Sciatic nerve (tissue), 2 donors: ENCODE measurements around the gene FTSJ1. TPM values are rescaled to one million over a fixed set of nuclear protein-coding genes. Genes with fewer than 3 reads are reported as not detected.

Source experiments
- ATAC-seq: fragments of 200-7000 bp; cut with Tn5 transposase; one replicate; pipeline ENCODE4 v1.9.1; 2020; ENCODE audit warnings: mild to moderate bottlenecking, moderate library complexity
- DNase-seq: peaks from one replicate; pipeline ENCODE4 v3.0.0-alpha.2; 2020; ENCODE audit warnings: low spot score
- intact Hi-C: fragments of 100-400 bp; cut with DNase I; formaldehyde crosslinking; loops from one replicate; pipeline ENCODE4 v1.14.2; 2022
- total RNA-seq: library from RNA; stranded (reverse); fragmentation: NEBNext Ultra II Directional; extraction: Animal tissue kit (Norgen Biotek cat#: 25700); gene quantifications from one replicate; pipeline ENCODE4 v1.2.1, GENCODE V29; 2021
- donor health status: DM: no; HTN: no; CAD: no.
- donor health status: DM: no; HTN: no; CAD: no.

FTSJ1 gene
- total RNA-seq, 1 donor from 2014 or later, result 30.6 TPM

GRCh38 chrX:48489892-48490291 is 13.9 kb downstream of the FTSJ1 start:
- ATAC-seq (no peak), DNase-seq (no peak)
- intact Hi-C loops, result no loop called here

GRCh38 chrX:48490661-48491060 is 14.7 kb downstream of the FTSJ1 start:
- ATAC-seq, result no peak
- intact Hi-C loops, result no loop called here
- DNase-seq, result no peak

- intact Hi-C loops, result no loop called here
- no peak for ATAC-seq
- DNase-seq, result no peak
Observed at GRCh38 chrX:48491809-48492208, 15.8 kb downstream of the FTSJ1 start.

- ATAC-seq, result no peak
- intact Hi-C loops, result no loop called here
- no peak for DNase-seq
Observed at GRCh38 chrX:48492293-48492910, 16.4 kb downstream of the FTSJ1 start.

DNA sequence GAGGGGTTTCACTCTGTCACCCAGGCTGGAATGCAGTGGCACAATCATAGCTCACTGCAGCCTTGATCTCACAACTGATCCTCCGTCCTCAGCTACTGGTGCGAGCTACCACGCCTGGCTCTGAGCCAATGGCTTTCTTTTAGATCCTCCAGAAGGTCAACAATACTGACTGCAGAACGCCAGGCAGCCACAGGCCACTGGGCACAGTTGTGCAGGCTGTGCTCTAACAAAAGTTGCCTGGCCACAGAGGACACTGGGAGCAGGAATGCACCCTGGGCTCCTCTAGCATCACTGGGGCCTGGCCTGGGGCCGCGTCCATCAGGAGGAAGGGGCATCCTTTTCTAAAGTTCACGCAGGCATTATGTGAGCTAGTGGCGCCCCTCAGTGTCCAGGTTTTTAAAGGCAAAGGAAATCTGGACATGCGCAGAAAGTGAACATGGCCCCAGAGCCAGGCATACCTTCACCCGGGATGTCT is 17.9 kb downstream of the FTSJ1 start:
- DNase-seq (no peak), ATAC-seq (no peak)

DNA sequence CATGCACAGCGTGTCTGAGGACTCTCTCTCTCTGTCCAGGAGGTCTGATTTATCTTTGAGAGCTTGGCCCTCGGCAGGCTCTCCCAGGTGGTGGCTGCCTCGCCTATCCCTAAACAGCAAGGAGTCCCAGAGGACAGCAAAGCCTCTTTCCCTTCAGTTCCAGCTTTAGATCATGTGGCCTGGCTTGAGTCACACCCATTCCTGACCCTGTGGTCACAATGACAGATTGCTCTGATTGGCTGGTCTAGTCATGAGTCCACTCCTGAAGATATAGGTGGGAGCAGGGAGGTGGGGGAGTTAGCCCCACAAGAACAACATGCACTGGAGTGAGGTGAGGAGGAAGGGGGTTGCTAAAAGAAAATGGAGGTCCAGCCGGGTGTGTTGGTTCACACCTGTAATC is 20.7 kb downstream of the FTSJ1 start:
- intact Hi-C loops, result no loop called here
- DNase-seq (no peak), ATAC-seq (no peak)

More for the DNA sequence above, 17.9 kb downstream of the FTSJ1 start:
- intact Hi-C loops, result no loop called here

- ATAC-seq (no peak), DNase-seq (no peak)
- intact Hi-C loops, result no loop called here
Observed at GRCh38 chrX:48497871-48498270, 21.9 kb downstream of the FTSJ1 start.

DNA sequence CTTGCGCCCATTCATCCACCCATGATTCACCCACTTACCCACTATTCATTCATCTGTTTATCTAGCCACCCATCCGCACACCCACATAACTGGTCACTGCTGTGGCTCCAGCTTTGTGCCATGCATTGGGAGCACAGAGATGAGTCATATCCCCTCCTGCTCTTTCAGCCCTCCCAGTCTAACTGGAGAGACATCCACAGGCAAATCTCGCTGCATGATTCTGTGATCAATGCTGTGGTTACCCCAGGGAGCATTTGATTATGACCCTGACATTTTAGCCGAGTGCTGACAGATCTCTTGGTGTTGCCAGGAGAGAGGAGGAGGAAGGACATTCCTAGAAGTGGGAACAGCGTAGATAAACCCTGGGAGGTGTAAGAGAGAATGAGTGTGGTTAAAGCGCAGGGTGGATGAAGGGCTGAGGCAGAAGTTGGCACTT is 22.4 kb downstream of the FTSJ1 start:
- ATAC-seq, result no peak
- intact Hi-C loops, result no loop called here
- DNase-seq, result no peak

DNA sequence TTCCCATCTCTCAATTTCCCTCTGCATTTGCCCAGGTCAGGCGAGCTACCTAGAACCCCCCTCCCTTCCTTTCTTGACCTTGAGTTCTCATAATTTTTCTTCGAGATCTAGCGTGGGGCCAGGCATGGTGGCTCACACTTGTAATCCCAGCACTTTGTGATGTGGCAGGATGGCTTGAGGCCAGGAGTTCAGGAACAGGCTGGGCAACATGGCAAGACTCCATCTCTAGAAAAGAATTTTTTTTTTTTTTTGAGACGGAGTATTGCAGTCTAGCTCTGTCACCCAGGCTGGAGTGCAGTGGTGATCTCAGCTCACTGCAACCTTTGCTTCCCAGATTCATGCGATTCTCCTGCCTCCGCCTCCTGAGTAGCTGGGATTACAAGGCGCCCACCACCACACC is 28.3 kb downstream of the FTSJ1 start:
- ATAC-seq (no peak), DNase-seq (no peak)

GRCh38 chrX:48505481-48505880 is 29.5 kb downstream of the FTSJ1 start:
- DNase-seq (no peak), ATAC-seq (no peak)
- intact Hi-C loops, result loop anchor here (10.0 kb wide), 1 partner anchor 1091 kb away; no protein-coding TSS in a partner anchor

More for the DNA sequence above, 28.3 kb downstream of the FTSJ1 start:
- intact Hi-C loops, result loop anchor here (10.0 kb wide), 1 partner anchor 1089 kb away; no protein-coding TSS in a partner anchor

DNA sequence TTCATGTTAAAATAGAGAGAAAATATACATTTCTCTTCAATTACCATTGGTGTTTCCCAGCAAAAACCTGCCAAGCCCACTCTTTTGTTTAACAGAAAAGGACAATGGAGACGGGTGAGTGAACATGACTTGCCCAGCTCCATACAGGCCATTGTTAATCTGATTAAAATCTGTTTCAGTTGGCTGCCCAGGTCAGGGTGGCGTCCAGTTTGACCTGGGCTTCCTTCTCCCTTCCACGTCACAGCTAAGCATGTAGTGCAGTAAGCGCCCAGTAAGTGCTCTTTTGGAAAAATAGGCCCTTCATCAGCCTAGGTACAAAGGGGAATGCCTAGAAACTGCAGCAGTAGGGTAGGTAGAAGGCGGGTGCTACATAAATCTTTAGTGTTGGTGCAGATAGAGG is 31.2 kb downstream of the FTSJ1 start:
- DNase-seq (no peak), ATAC-seq (no peak)
- intact Hi-C loops, result loop anchor here (10.0 kb wide), 1 partner anchor 1092 kb away; no protein-coding TSS in a partner anchor

DNA sequence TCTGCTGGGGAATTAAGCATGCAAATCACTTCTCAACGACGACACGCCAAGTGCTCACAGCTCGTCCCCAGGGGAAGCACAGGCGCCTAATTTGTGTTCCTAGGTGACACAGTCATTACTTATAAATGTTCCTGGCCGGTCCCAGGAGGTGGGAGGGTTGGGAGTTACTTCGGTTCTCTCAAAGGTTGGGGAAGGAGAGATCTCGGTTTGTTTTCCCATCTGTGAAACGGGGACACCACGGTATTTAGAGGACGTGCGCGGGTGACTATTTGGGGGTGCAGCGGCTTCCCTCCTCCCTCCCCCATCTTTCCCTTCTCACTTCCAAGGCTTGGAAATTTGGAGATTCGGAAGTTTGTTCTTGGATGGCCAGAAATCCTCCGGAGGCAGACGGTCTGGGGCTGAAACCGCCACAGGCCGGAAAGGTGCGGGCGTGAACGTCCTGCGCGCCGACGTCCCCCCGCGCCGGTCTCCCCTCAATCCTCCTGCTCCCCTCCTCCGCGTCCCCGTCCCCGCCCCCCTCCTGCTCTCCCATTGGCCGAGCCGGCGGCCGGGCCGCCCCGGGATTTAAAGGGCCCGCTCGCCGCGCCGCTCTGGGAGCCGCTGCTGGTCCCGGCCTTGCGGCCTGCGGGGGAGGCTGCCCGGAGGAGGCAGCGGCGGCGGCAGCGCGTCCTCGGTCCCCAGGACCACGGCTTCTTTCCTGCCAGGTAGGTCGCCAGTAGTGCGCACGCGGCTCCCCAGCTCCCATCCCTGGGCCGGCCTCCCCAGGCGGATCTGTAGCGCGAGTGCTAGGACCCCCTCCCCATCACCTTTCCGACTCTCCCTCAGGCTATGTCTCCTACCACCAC is 32.6 kb downstream of the FTSJ1 start, which contains the start of gene PORCN:
TSS of gene PORCN (plus strand) at position 593 of the 845 bp plus-strand sequence. CDS start 829 bp downstream, outside the sequence.
- DNase-seq (peak; percentile 90), ATAC-seq (peak; percentile 95)
- intact Hi-C loops, result loop anchor here (10.0 kb wide), 1 partner anchor 1094 kb away; no protein-coding TSS in a partner anchor

DNA sequence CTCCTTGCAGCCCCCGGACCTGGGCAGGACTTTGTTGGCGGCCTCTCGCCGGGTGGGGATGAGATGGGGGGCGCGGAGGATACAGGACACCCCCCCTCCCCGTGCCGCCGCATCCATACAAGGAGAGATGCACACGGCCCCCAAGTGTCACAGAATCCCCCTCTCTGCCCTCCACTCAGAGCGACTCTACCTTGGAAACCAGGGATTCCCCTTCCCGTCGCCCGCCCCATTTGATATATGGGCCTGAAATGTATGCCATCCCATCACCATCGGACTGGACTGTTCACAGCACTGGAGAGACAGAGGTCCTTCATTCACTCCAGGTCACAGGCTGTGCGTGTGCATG is 33.2 kb downstream of the FTSJ1 start:
- DNase-seq, result no peak
- intact Hi-C loops, result loop anchor here (10.0 kb wide), 1 partner anchor 1094 kb away; no protein-coding TSS in a partner anchor
- peak; percentile 18 for ATAC-seq

DNA sequence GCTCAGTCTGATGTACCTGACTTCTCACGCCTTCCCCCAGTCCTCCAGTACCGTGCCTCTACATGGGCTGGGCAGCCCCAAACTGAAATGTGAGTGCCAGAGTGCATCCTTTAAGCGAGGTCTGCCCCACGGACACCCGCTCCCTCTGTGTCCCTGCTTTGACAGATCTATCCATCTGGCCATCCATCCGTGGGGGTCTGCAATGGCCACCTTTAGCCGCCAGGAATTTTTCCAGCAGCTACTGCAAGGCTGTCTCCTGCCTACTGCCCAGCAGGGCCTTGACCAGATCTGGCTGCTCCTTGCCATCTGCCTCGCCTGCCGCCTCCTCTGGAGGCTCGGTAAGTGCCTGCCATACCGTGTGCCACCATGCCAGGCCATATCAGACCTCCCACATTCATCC is 33.6 kb downstream of the FTSJ1 start:
- intact Hi-C loops, result loop anchor here (10.0 kb wide), 1 partner anchor 1095 kb away; no protein-coding TSS in a partner anchor
- DNase-seq (no peak), ATAC-seq (no peak)

DNA sequence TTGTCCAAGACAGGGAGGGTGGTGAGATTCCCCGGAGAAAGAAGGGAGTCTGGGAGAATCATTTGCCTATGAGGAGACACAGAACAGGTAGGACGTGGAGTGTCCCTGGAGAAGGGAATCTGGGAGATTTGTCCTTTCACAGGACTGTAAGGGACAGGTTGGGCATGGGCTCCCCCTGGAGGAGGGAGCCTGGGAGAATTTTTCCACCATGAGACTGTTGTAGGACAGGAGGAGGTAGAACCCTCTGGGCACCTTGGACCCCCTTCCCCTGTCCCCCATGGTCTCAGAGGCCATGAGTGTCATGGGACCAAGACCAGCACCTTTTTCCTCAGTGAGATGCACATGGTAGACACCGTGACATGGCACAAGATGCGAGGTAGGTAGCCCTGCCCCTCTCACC is 35.6 kb downstream of the FTSJ1 start:
- intact Hi-C loops, result no loop called here
- DNase-seq (no peak), ATAC-seq (no peak)

DNA sequence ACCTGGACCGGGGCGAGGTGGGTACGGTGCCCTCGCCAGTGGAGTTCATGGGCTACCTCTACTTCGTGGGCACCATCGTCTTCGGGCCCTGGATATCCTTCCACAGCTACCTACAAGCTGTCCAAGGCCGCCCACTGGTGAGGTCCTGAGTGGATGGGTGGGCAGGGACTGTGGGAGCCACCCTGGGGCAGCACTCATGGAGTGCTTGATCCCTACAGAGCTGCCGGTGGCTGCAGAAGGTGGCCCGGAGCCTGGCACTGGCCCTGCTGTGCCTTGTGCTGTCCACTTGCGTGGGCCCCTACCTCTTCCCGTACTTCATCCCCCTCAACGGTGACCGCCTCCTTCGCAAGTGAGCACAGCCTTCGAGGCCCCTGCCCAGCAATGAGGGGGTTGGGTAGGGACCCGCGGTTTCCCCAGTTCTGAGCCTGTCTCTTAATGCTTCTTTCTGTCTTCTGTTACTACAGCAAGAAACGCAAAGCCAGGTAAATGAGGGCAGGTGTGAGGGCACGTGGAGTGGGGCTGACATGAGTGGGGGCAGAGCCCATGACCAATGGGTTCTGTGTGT is 36.5 kb downstream of the FTSJ1 start:
- intact Hi-C loops, result no loop called here
- DNase-seq, result no peak
- ATAC-seq, result no peak

DNA sequence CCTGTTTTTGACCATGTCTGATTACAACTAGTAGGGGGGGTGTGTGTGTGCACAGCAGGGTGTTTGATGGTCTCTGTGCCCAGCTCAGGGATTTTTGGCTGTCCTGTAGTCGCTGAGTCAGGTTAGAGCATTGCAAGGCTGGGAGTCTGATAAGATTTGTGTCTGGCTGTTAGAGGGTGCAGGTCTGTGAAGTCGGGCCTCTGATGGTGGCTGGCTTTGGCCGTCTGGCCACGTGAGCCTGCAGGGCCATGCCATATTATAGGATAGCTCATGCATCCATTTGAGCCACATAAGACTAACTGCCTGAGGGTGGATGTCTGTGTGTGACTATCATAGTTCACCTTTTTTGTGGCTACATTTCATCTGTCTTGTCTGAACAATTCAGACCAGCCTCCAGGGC is 37.7 kb downstream of the FTSJ1 start:
- DNase-seq (no peak), ATAC-seq (no peak)
- intact Hi-C loops, result no loop called here

- no peak for DNase-seq
- intact Hi-C loops, result no loop called here
- no peak for ATAC-seq
Observed at GRCh38 chrX:48514126-48514806, 38.3 kb downstream of the FTSJ1 start.

GRCh38 chrX:48514868-48515460 is 39.0 kb downstream of the FTSJ1 start:
- DNase-seq (no peak), ATAC-seq (no peak)
- intact Hi-C loops, result no loop called here
